Progenitor cell of endocrine pancreas (in vitro differentiated cells): ENCODE measurements around the gene IL17C. TPM values are rescaled to one million over a fixed set of nuclear protein-coding genes. Genes with fewer than 3 reads are reported as not detected.

Experiments
- DNase-seq: peaks from one replicate; pipeline ENCODE4 v3.0.0; 2021; ENCODE audit warnings: low spot score; ENCODE audit not compliant: unreplicated experiment
- H3K27ac Mint-ChIP-seq: 2 replicates; pipeline ENCODE4 v1.8.0; 2021; ENCODE audit warnings: mild to moderate bottlenecking, moderate library complexity, mixed read lengths
- H3K27me3 Mint-ChIP-seq: 2 replicates; pipeline ENCODE4 v1.8.0; 2021; ENCODE audit warnings: mixed read lengths
- H3K36me3 Mint-ChIP-seq: 2 replicates; pipeline ENCODE4 v1.8.0; 2022; ENCODE audit warnings: mixed read lengths; ENCODE audit not compliant: insufficient read depth
- H3K4me1 Mint-ChIP-seq: 2 replicates; pipeline ENCODE4 v1.8.0; 2021; ENCODE audit warnings: low read depth, mixed read lengths
- H3K4me3 Mint-ChIP-seq: 2 replicates; pipeline ENCODE4 v1.8.0; 2021; ENCODE audit warnings: low read depth, mild to moderate bottlenecking, moderate library complexity, mixed read lengths
- H3K9me3 Mint-ChIP-seq: 2 replicates; pipeline ENCODE4 v1.8.0; 2021; ENCODE audit warnings: low read depth, mixed read lengths
- total RNA-seq: library from RNA; stranded (reverse); gene quantifications from 2 replicates; pipeline ENCODE4 v1.2.1, GENCODE V29; 2021
- TF ChIP-seq, protein P1 (sequence below): fragments of 200-600 bp; sonication (generic); IDR thresholded peaks from one replicate; pipeline ENCODE4 v1.5.0; 2021; ENCODE audit warnings: antibody characterized with exemption, mild to moderate bottlenecking; ENCODE audit not compliant: unreplicated experiment

The IL17C gene
- total RNA-seq, 1 donor from 2014 or later: 0.29 TPM

DNA sequence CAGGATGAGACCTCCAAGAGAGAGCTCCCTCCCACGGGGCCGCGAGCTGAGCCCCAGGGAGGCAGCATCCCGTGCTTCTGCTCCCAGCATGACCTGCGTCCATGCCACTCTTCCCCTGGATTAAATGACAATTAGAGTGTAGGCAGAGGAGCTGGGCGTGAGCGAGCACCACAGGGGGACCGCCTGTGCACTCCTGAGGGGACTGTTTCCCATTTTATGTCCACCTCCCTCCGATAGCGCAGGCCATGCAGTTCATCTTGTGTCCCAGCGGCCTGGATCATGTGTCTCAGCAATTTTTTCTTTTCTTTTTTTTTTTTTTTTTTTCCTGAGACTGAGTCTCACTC lies 5.8 kb upstream of the IL17C start:
- no peak overlapping the region for H3K4me3 Mint-ChIP-seq
- no peak overlapping the region for H3K27ac Mint-ChIP-seq
- no peaks in the 10 kb centered on the region for H3K4me1 Mint-ChIP-seq
- no peak for DNase-seq
- no peaks in the 10 kb centered on the region for H3K9me3 Mint-ChIP-seq
- peaks cover 18% of the 10 kb centered on the region for H3K27me3 Mint-ChIP-seq
- peaks cover 8% of the 10 kb centered on the region for H3K36me3 Mint-ChIP-seq
- TF ChIP-seq, protein P1, sequence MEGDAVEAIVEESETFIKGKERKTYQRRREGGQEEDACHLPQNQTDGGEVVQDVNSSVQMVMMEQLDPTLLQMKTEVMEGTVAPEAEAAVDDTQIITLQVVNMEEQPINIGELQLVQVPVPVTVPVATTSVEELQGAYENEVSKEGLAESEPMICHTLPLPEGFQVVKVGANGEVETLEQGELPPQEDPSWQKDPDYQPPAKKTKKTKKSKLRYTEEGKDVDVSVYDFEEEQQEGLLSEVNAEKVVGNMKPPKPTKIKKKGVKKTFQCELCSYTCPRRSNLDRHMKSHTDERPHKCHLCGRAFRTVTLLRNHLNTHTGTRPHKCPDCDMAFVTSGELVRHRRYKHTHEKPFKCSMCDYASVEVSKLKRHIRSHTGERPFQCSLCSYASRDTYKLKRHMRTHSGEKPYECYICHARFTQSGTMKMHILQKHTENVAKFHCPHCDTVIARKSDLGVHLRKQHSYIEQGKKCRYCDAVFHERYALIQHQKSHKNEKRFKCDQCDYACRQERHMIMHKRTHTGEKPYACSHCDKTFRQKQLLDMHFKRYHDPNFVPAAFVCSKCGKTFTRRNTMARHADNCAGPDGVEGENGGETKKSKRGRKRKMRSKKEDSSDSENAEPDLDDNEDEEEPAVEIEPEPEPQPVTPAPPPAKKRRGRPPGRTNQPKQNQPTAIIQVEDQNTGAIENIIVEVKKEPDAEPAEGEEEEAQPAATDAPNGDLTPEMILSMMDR: no peak

DNA sequence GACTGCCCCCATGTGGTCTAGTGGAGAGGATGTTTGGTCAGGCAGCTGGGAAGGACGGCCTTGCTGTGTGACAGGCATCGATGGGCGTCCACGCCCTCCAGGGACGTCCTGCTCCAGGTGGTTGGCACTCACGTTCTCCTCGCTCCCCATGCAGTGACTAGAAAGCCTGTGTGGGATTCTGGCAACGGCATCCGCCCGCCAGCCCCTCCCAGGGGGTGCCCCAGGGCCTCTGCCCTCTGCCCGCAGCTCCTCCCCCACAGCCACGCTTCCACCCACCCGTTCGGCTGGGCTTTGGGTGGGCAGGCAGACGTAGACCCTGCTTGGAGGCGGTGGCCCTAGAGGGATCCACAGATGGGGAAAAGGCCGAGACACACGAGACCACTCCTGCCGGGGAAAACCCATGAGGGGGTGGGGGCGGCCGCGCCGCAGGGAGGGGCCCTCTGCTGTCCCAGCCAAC lies 4.7 kb upstream of the IL17C start:
- DNase-seq: no peak
- no peak overlapping the region for H3K27ac Mint-ChIP-seq
- no peaks in the 10 kb centered on the region for H3K9me3 Mint-ChIP-seq
- H3K27me3 Mint-ChIP-seq: peaks cover 28% of the 10 kb centered on the region
- H3K36me3 Mint-ChIP-seq: peaks cover 6% of the 10 kb centered on the region
- H3K4me1 Mint-ChIP-seq: no peaks in the 10 kb centered on the region
- no peak overlapping the region for H3K4me3 Mint-ChIP-seq
- TF ChIP-seq, protein P1: no peak

DNA sequence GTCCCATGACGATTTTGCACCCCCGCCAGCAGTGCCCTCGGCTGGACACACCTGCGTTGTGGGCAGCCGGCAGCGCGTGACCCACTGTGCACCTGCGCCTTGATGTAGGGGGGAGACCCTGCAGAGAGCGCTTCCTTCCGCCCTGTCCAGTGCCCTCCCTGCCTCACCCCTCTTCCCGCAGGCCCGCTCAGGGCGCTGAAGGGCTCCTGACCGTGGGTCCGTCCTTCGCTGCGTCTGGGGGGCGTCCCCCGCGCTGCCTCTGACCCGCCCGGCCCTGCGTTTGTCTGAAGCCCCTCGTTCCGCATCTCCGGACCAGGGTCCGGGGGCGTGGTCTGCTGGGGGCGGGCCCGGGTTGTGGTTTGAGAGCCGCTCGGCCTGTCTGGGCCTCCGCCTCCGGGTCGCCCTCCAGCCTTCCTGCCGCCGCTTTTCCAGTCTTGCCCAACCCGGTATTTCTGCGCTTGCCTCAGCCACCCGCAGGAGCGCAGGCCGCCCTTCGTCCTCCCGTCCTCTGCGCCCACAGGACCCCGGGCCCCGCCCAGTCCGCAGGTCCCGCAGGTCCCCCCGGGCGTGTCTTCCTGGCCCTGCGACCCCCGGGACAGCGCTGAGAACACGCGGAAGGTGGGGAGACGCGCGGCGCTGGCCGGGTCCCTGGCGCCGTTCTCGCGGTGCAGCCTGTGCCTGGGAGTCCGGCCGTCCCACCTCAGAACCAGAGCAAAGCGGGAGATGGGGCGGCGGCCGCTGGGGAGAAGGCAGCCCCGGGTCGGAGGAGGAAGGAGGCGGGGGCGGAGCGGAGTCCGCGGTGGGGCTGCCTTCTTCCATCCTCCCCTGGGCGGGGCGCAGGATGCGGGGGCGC lies 4.0 kb upstream of the IL17C start:
- H3K4me3 Mint-ChIP-seq: peak overlapping the region; percentile 16
- H3K27ac Mint-ChIP-seq: no peak overlapping the region
- H3K27me3 Mint-ChIP-seq: peaks cover 28% of the 10 kb centered on the region
- no peaks in the 10 kb centered on the region for H3K9me3 Mint-ChIP-seq
- TF ChIP-seq, protein P1: no peak
- no peaks in the 10 kb centered on the region for H3K4me1 Mint-ChIP-seq
- H3K36me3 Mint-ChIP-seq: peaks cover 6% of the 10 kb centered on the region
- DNase-seq: no peak

DNA sequence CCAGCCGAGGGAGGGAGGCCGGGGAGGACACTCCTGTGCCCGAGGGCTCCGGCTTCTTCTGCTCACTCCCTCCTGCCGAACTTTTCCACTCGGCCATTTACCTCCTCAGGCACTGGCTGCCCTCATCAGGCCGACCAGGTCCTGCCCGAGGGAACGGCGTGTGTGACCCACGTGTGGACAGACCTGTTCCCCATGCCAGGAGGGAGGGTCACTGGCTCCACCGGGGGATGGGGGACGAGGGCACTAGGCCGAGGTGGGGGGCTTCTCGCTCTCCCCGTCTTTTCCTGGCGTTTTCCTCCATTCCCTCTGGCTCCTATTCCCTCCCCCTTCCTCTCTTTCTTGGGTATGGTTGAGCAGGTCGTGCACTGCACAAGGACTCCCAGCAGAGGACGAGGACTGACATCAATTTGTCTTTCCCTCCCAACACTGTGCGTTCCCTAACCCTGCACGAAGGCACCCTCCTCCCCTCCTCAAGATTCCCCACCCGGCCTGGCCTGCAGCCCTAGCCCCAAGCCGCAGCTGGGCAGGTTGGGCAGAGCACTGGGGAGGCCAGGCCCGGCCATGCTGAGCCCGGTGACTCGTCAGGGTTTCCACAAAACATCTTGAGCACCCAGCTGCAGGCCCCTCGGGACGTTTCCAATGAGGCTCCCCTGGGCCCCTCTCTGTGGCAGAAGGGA lies 3.2 kb upstream of the IL17C start:
- H3K4me1 Mint-ChIP-seq: no peaks in the 10 kb centered on the region
- no peak overlapping the region for H3K27ac Mint-ChIP-seq
- no peak for DNase-seq
- H3K4me3 Mint-ChIP-seq: no peak overlapping the region
- H3K27me3 Mint-ChIP-seq: peaks cover 31% of the 10 kb centered on the region
- TF ChIP-seq, protein P1: no peak
- H3K9me3 Mint-ChIP-seq: no peaks in the 10 kb centered on the region
- H3K36me3 Mint-ChIP-seq: peaks cover 6% of the 10 kb centered on the region

DNA sequence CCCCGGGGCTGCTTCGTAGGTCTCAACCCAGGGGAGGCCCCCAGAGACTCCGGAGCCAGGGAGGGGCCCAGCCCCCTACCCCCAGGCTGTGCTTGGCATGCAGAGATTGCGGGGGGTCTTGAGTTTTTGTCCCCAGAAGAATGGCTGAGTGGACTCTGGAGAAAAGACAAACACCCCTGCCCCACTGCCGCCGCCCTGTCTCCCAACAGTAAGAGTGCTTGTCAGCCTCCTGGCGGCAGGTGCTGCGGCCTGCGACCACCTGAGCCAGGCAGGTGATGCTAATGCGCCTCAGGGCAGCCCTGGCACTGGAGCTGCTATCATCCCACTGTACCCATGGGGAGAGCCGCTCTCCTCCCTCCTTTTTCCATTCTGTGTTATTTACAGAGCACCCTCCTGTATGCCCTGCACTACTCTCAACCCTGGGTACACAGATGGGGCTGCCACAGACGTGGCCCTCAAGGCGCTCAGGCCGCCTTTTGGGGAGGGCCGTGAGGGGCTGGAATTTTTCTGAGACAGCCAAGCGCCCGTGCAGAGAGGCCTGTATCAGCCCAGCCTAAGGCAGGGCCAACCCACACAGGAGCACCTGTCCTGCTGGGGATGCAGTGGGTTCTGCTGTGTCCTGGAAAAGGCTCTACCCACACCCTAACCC lies 2.6 kb upstream of the IL17C start:
- H3K27ac Mint-ChIP-seq: no peak overlapping the region
- H3K4me1 Mint-ChIP-seq: no peaks in the 10 kb centered on the region
- no peaks in the 10 kb centered on the region for H3K9me3 Mint-ChIP-seq
- DNase-seq: no peak
- peaks cover 37% of the 10 kb centered on the region for H3K27me3 Mint-ChIP-seq
- H3K4me3 Mint-ChIP-seq: peak overlapping the region; percentile 26
- TF ChIP-seq, protein P1: no peak
- peaks cover 6% of the 10 kb centered on the region for H3K36me3 Mint-ChIP-seq
